Measurements from ENCODE around the gene ICA1L.

- TF ChIP-seq EZH2 (IDR thresholded peaks at IDR 0.05; ENCODE audit: insufficient read depth, poor library complexity, severe bottlenecking): no peak
- TF ChIP-seq EZH2phosphoT487 (IDR thresholded peaks at IDR 0.05; ENCODE audit: insufficient read depth, low read depth): no peak
These were observed 103.3 kb downstream of the ICA1L start for GRCh38 chr2:202768273-202768672.
